K562 (cell line): ENCODE data around the gene DCTN2. TPM values are rescaled to one million over a fixed set of nuclear protein-coding genes. Genes with fewer than 3 reads are reported as not detected.
A peak's percentile ranks its signal among the peaks of the same experiment; 100 is the strongest.

Experiments used
- CHD4 ChIP-seq: fragments of 200-600 bp; sonication (generic); IDR thresholded peaks from 3 replicates; pipeline ENCODE4 v1.6.1; 2012; ENCODE audit warnings: low read depth, mild to moderate bottlenecking, mixed read lengths, low read length, inconsistent platforms; ENCODE audit not compliant: insufficient read depth, insufficient replicate concordance, poor library complexity, severe bottlenecking
- CTCF ChIP-seq, 3 experiments: IDR thresholded peaks in 2 of 3; conservative IDR thresholded peaks in 1 of 3; 2 replicates each; pipeline ENCODE4 v1.5.1; 2011 to 2012; ENCODE audit warnings: low read length in 3 of 3, mild to moderate bottlenecking in 3 of 3, control low read depth in 2 of 3, improper control_type of control experiment in 1 of 3, inconsistent platforms in 1 of 3, low read depth in 1 of 3, mixed read lengths in 1 of 3, moderate library complexity in 1 of 3; ENCODE audit not compliant: insufficient read depth in 2 of 3
- HDAC2 ChIP-seq: fragments of 450-650 bp; IDR thresholded peaks from 2 replicates; pipeline ENCODE4 v1.6.1; 2016; ENCODE audit warnings: mild to moderate bottlenecking
- HEY1 ChIP-seq: fragments of 250-450 bp; sonication (Bioruptor Pico); IDR thresholded peaks from 2 replicates; pipeline ENCODE4 v1.5.0; 2020; ENCODE audit warnings: mild to moderate bottlenecking, moderate library complexity, borderline replicate concordance
- HSF4 ChIP-seq: fragments of 250-450 bp; sonication (Bioruptor Pico); IDR thresholded peaks from 2 replicates; pipeline ENCODE4 v2.1.2; 2022; ENCODE audit warnings: mild to moderate bottlenecking, moderate library complexity, borderline replicate concordance
- KDM5B ChIP-seq: fragments of 200-600 bp; sonication (generic); IDR thresholded peaks from 2 replicates; pipeline ENCODE4 v1.6.1; 2012; ENCODE audit warnings: low read depth, mild to moderate bottlenecking, moderate library complexity, low read length, control low read depth, inconsistent platforms; ENCODE audit not compliant: insufficient replicate concordance
- LCOR ChIP-seq: sonication (generic); formaldehyde crosslinking; IDR thresholded peaks from 2 replicates; pipeline ENCODE4 v1.8.0; 2022; ENCODE audit warnings: mild to moderate bottlenecking, missing genetic modification reagents
- MAX ChIP-seq: sonication (generic); formaldehyde crosslinking; IDR thresholded peaks from 2 replicates; pipeline ENCODE4 v1.9.0; 2022; ENCODE audit warnings: mild to moderate bottlenecking, missing genetic modification reagents
- MCM3 ChIP-seq: fragments of 450-650 bp; IDR thresholded peaks from 2 replicates; pipeline ENCODE4 v1.6.1; 2016
- MTA2 ChIP-seq: fragments of 450-650 bp; IDR thresholded peaks from 2 replicates; pipeline ENCODE4 v1.6.1; 2016; ENCODE audit warnings: low read depth
- NFE2L1 ChIP-seq: fragments of 450-650 bp; IDR thresholded peaks from 2 replicates; pipeline ENCODE4 v1.6.1; 2016; ENCODE audit warnings: missing genetic modification characterization, low read depth, mild to moderate bottlenecking, missing compliant biosample characterization, moderate library complexity, borderline replicate concordance
- NFIX ChIP-seq: fragments of 250-450 bp; sonication (Bioruptor Pico); IDR thresholded peaks from 2 replicates; pipeline ENCODE4 v1.4.0; 2020; ENCODE audit warnings: low read depth, mild to moderate bottlenecking, moderate library complexity
- PML ChIP-seq: IDR thresholded peaks from 2 replicates; pipeline ENCODE4 v1.6.1; 2012; ENCODE audit warnings: low read length, inconsistent platforms
- POLR2G ChIP-seq: fragments of 200-400 bp; formaldehyde crosslinking; IDR thresholded peaks from 2 replicates; pipeline ENCODE4 v1.6.1; 2017; ENCODE audit warnings: low read depth, mild to moderate bottlenecking, antibody characterized with exemption, low read length, moderate library complexity
- RB1 ChIP-seq: fragments of 450-650 bp; IDR thresholded peaks from 2 replicates; pipeline ENCODE4 v1.6.1; 2017; ENCODE audit warnings: low read depth, mild to moderate bottlenecking
- RBM17 ChIP-seq: fragments of 200-400 bp; formaldehyde crosslinking; IDR thresholded peaks from 2 replicates; pipeline ENCODE4 v1.6.1; 2017; ENCODE audit warnings: low read depth, mild to moderate bottlenecking, low read length, borderline replicate concordance
- SREBF2 ChIP-seq: sonication (generic); formaldehyde crosslinking; IDR thresholded peaks from 2 replicates; pipeline ENCODE4 v1.4.0; 2020; ENCODE audit warnings: mild to moderate bottlenecking, missing genetic modification reagents
- U2AF2 ChIP-seq: fragments of 200-400 bp; formaldehyde crosslinking; optimal IDR thresholded peaks from 2 replicates; pipeline ENCODE3; 2017; ENCODE audit warnings: low read depth, mild to moderate bottlenecking, low read length
- ZBTB17 ChIP-seq: fragments of 450-650 bp; formaldehyde crosslinking; IDR thresholded peaks from 2 replicates; pipeline ENCODE4 v1.4.0; 2020; ENCODE audit warnings: mild to moderate bottlenecking
- ZBTB2 ChIP-seq: fragments of 450-650 bp; IDR thresholded peaks from 2 replicates; pipeline ENCODE4 v1.6.1; 2016; ENCODE audit warnings: antibody characterized with exemption
- ZNF398 ChIP-seq: fragments of 250-450 bp; sonication (Bioruptor Pico); IDR thresholded peaks from 2 replicates; pipeline ENCODE4 v1.8.0; 2021; ENCODE audit warnings: moderate library complexity, mild to moderate bottlenecking, inconsistent platforms
- ZNF699 ChIP-seq: fragments of 250-450 bp; sonication (Bioruptor Pico); IDR thresholded peaks from 2 replicates; pipeline ENCODE4 v1.8.0; 2021; ENCODE audit warnings: mild to moderate bottlenecking, moderate library complexity; ENCODE audit not compliant: insufficient replicate concordance
- ZNF766 ChIP-seq: fragments of 200-800 bp; sonication (Bioruptor generic); conservative IDR thresholded peaks from 2 replicates; pipeline ENCODE4 v1.6.1; 2016; ENCODE audit warnings: missing genetic modification characterization, missing compliant biosample characterization
- polyA plus RNA-seq, 8 experiments: library from polyadenylated mRNA; depleted of rRNA in 4 of 8; stranded (reverse) in 5 of 8; unstranded in 3 of 8; fragments of >200 nt; fragmentation: Nextera tagmentation in 2 of 8; fragmentation: Illumina TruSeq in 1 of 8; extraction: Ambion mirVana in 2 of 8; extraction: Trizol in 1 of 8; gene quantifications; 2 replicates each; pipeline versions ENCODE4 v1.2.1 to v1.2.3, GENCODE V29; 2011 to 2014; ENCODE audit warnings: inconsistent platforms in 1 of 8, missing spikeins in 1 of 8
- total RNA-seq, 7 experiments: library from RNA; depleted of rRNA in 6 of 7; stranded (reverse); fragments of >200 nt in 6 of 7; fragmentation: Illumina TruSeq in 2 of 7; extraction: Trizol in 2 of 7; gene quantifications; 2 replicates each; pipeline versions ENCODE4 v1.2.1 to v1.2.3, GENCODE V29; 2011 to 2021; ENCODE audit warnings: low replicate concordance in 1 of 7

The DCTN2 gene
- total and polyA plus RNA-seq, 9 of the 15 experiments (the other 6 are each of a cell fraction or from before 2014, with no cell fraction given): 43.6 to 270 (median 125) TPM

GRCh38 chr12:57522887-57523705, 23.9 kb downstream of the DCTN2 start (continued):
- peak; percentile 41 for TF ChIP-seq KDM5B
- no peak for TF ChIP-seq MTA2
- TF ChIP-seq CTCF (IDR thresholded peaks at IDR 0.05 in 2 of 3, conservative IDR thresholded peaks at IDR 0.05 in 1 of 3; ENCODE audit: insufficient read depth in 2 of 3, low read depth in 1 of 3, low read length in 3 of 3): no peak
- no peak for TF ChIP-seq RBM17
- no peak for TF ChIP-seq SREBF2 (CRISPR knock-in tag)
- TF ChIP-seq LCOR (CRISPR knock-in tag): no peak
- TF ChIP-seq ZNF699 (CRISPR knock-in tag): no peak
- no peak for TF ChIP-seq U2AF2
- TF ChIP-seq MAX (CRISPR knock-in tag): no peak
- TF ChIP-seq POLR2G: no peak
- no peak for TF ChIP-seq ZBTB17 (CRISPR knock-in tag)
- no peak for TF ChIP-seq HDAC2
- TF ChIP-seq HEY1 (CRISPR knock-in tag): no peak
- peak; percentile 49; the same call in 1 of the 2 replicates for TF ChIP-seq PML
- no peak for TF ChIP-seq NFE2L1 (tag)
- no peak for TF ChIP-seq ZNF398 (CRISPR knock-in tag)
- TF ChIP-seq MCM3: no peak
- TF ChIP-seq NFIX (CRISPR knock-in tag): no peak
- no peak for TF ChIP-seq ZBTB2
- TF ChIP-seq CHD4: no peak
- peak; percentile 65; the same call in 1 of the 2 replicates for TF ChIP-seq RB1
- TF ChIP-seq HSF4 (CRISPR knock-in tag): no peak
- TF ChIP-seq ZNF766 (CRISPR knock-in tag): no peak
